Measurements from ENCODE around the gene B3GNT3. TPM values are rescaled to one million over a fixed set of nuclear protein-coding genes. Genes with fewer than 3 reads are reported as not detected.
A peak's percentile ranks its signal among the peaks of the same experiment; 100 is the strongest.

Gene B3GNT3
- total and polyA plus RNA-seq, 2 of the 8 experiments (the other 6 are each of a cell fraction or from before 2014, with no cell fraction given), result 1.5 TPM

DNA sequence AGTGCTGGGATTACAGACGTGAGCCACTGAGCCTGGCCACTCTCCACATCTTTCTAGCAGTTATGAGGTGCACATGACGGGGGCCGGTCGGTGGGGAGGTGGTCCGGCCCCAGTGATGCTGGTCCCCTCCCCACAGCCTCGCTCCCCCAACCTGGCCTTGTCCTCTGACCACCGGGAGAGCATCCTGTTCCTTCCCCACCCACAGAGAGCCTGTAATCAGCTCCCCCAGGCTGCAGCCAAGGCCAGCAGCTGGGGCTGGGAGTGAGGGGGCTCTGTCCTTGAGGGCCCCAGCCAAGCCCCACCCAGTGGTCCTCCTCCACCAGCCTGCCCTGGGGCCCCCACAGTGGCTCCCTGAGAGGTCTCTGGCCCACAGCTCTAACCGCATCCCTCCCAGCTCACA is 29.4 kb downstream of the B3GNT3 start:
- Histone ChIP-seq H3K27ac (ENCODE audit: low read depth, low read length) (no peak overlapping the region), H2BK5ac (ENCODE audit: low read depth, low read length) (no peak overlapping the region), H3K79me2 (ENCODE audit: control insufficient read depth in 1 of 2, insufficient read depth in 2 of 2, low read length in 2 of 2) (no peaks in the 10 kb centered on the region), H3K14ac (ENCODE audit: insufficient read length) (no peak overlapping the region), H2BK120ac (replicated peaks; ENCODE audit: low read depth, low read length) (no peak overlapping the region), H4K20me1 (replicated peaks in 1 of 2; ENCODE audit: control insufficient read depth in 1 of 2, insufficient read depth in 2 of 2, low read length in 2 of 2) (no peaks in the 10 kb centered on the region), H3K9ac (replicated peaks in 1 of 4; ENCODE audit: extremely low read depth in 1 of 4, low read depth in 3 of 4, low read length in 3 of 4) (no peak overlapping the region), H4K8ac (ENCODE audit: extremely low read depth, insufficient read depth, low read length) (peak overlapping the region; percentile 68), H2BK15ac (ENCODE audit: low read length) (no peak overlapping the region), H2BK12ac (ENCODE audit: low read depth, low read length) (no peak overlapping the region), H2AK5ac (ENCODE audit: low read depth, low read length) (no peak overlapping the region), H3K4me2 (ENCODE audit: insufficient read depth in 1 of 2, low read depth in 2 of 2, low read length in 2 of 2) (no peak overlapping the region), H3K36me3 (ENCODE audit: control insufficient read depth in 2 of 4, insufficient read depth in 4 of 4, low read length in 3 of 4) (no peaks in the 10 kb centered on the region), H3K23me2 (ENCODE audit: low read depth, low read length) (no peaks in the 10 kb centered on the region), H4K91ac (replicated peaks; ENCODE audit: insufficient read length, low read length) (no peak overlapping the region), H2BK20ac (ENCODE audit: low read length) (no peak overlapping the region), H3K18ac (ENCODE audit: extremely low read depth, low read length) (no peak overlapping the region), H3K56ac (replicated peaks; ENCODE audit: insufficient read length, low read depth, low read length) (no peak overlapping the region), H3K23ac (ENCODE audit: insufficient read length) (no peak overlapping the region), H2AFZ (ENCODE audit: low read length) (no peak overlapping the region), H3K4me1 (replicated peaks in 1 of 4; ENCODE audit: control insufficient read depth in 3 of 4, insufficient read depth in 4 of 4, low read length in 3 of 4) (peaks cover 0 to 2% (median 0%) of the 10 kb centered on the region in 4 experiments; a peak in 1 of 7 replicates), H4K5ac (ENCODE audit: insufficient read length, low read depth, low read length) (no peak overlapping the region), H3K4ac (replicated peaks; ENCODE audit: insufficient read length, low read depth, low read length) (no peak overlapping the region), H3K9me3 (ENCODE audit: insufficient read depth in 2 of 2, low read depth in 1 of 2, low read length in 1 of 2) (no peaks in the 10 kb centered on the region), H3K4me3 (ENCODE audit: extremely low read depth in 1 of 4, insufficient read depth in 2 of 4, low read depth in 3 of 4, low read length in 4 of 4) (no peak overlapping the region), H3K27me3 (replicated peaks in 1 of 4; ENCODE audit: control insufficient read depth in 3 of 4, extremely low read depth in 1 of 4, insufficient read depth in 3 of 4, low read length in 3 of 4) (no peaks in the 10 kb centered on the region), H3K79me1 (ENCODE audit: low read depth, low read length) (no peaks in the 10 kb centered on the region)
- ChIA-PET POLR2A (ENCODE audit: partially characterized antibody) (interaction anchor here (0.6 to 1.5 kb wide), 6 partner anchors 8 to 41 kb away, joined by 3 to 5 read pairs (median 3); partner anchors contain the start of gene RPL18A), CTCF (ENCODE audit: partially characterized antibody) (interaction anchor here (0.9 to 1.5 kb wide), 3 partner anchors 29 to 33 kb away, joined by 4 to 7 read pairs (median 4); partner anchors contain the start of gene B3GNT3)
- no peak for FAIRE-seq
- DNase-seq (ENCODE audit: low read depth in 1 of 2, low spot score in 2 of 2), result no peak
- WGBS, 2 experiments (ENCODE audit: extremely low coverage in 1 of 2, insufficient coverage in 1 of 2, insufficient read length in 1 of 2, insufficient replicate concordance in 2 of 2, low coverage in 1 of 2, low lambda C conversion rate in 2 of 2, missing lambda C conversion rate in 1 of 2), result 69% methylated on average over 8 of the region's 8 CpGs; no CpG with 5 or more reads in 1 of the 2 experiments
- TF ChIP-seq CBX5 (IDR thresholded peaks at IDR 0.05; ENCODE audit: low read depth, low read length) (no peak), HDAC2 (IDR thresholded peaks at IDR 0.05; ENCODE audit: borderline replicate concordance in 1 of 2, low read depth in 2 of 2, low read length in 2 of 2) (no peak), NANOG (IDR thresholded peaks at IDR 0.05; ENCODE audit: insufficient read depth, low read depth, low read length, poor library complexity, severe bottlenecking) (no peak), KDM4A (IDR thresholded peaks at IDR 0.05; ENCODE audit: low read depth, low read length, severe bottlenecking) (no peak), RBBP5 (IDR thresholded peaks at IDR 0.05; ENCODE audit: borderline replicate concordance, low read depth, low read length) (no peak), POLR2A (IDR thresholded peaks at IDR 0.05; ENCODE audit: control extremely low read depth in 1 of 2, low read depth in 2 of 2, low read length in 2 of 2) (no peak), TCF12 (IDR thresholded peaks at IDR 0.05; ENCODE audit: low read depth, low read length) (no peak), EP300 (IDR thresholded peaks at IDR 0.05; ENCODE audit: borderline replicate concordance in 1 of 2, low read depth in 2 of 2, low read length in 2 of 2) (no peak), POLR2AphosphoS5 (IDR thresholded peaks at IDR 0.05; ENCODE audit: low read depth, low read length) (no peak), SRF (IDR thresholded peaks at IDR 0.05; ENCODE audit: low read depth, low read length) (no peak), SIRT6 (IDR thresholded peaks at IDR 0.05; ENCODE audit: low read length) (no peak), TEAD4 (IDR thresholded peaks at IDR 0.05; ENCODE audit: low read depth, low read length) (no peak), HDAC6 (IDR thresholded peaks at IDR 0.05; ENCODE audit: low read depth, low read length) (no peak)
- TF ChIP-seq, protein P1, sequence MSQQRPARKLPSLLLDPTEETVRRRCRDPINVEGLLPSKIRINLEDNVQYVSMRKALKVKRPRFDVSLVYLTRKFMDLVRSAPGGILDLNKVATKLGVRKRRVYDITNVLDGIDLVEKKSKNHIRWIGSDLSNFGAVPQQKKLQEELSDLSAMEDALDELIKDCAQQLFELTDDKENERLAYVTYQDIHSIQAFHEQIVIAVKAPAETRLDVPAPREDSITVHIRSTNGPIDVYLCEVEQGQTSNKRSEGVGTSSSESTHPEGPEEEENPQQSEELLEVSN (IDR thresholded peaks at IDR 0.05), result no peak
